Measurements from ENCODE around the gene HS2ST1. TPM values are rescaled to one million over a fixed set of nuclear protein-coding genes. Genes with fewer than 3 reads are reported as not detected.

The HS2ST1 gene
- total RNA-seq, 6 experiments from 2014 or later = 23.8 to 26.8 (median 24.8) TPM

DNA sequence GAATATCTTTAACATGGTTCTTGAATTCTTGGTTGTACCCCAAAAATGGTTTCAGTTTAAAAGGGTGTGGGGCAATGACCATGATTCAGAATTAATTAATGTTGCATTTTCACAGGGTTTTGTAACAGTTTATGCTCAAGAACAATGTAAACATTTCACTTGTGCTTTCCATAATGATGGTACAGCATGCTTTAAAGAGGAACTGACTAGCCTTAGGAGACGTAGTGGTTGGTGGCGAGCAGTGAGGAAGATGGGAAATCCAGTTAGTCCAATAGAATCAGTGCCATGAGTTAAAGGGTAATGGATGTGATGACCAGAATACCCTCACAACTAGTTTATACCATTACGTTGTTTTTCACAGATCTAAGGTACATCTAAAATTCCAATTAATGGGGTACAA is 138.0 kb downstream of the HS2ST1 start:
- TF ChIP-seq, protein P1, sequence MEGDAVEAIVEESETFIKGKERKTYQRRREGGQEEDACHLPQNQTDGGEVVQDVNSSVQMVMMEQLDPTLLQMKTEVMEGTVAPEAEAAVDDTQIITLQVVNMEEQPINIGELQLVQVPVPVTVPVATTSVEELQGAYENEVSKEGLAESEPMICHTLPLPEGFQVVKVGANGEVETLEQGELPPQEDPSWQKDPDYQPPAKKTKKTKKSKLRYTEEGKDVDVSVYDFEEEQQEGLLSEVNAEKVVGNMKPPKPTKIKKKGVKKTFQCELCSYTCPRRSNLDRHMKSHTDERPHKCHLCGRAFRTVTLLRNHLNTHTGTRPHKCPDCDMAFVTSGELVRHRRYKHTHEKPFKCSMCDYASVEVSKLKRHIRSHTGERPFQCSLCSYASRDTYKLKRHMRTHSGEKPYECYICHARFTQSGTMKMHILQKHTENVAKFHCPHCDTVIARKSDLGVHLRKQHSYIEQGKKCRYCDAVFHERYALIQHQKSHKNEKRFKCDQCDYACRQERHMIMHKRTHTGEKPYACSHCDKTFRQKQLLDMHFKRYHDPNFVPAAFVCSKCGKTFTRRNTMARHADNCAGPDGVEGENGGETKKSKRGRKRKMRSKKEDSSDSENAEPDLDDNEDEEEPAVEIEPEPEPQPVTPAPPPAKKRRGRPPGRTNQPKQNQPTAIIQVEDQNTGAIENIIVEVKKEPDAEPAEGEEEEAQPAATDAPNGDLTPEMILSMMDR (IDR thresholded peaks at IDR 0.05) = no peak
- H3K36me3 Mint-ChIP-seq (ENCODE audit: low read depth) = peaks cover 4% of the 10 kb centered on the region; the same call in 1 of the 2 replicates
- no peaks in the 10 kb centered on the region for H3K27me3 Mint-ChIP-seq (ENCODE audit: insufficient read depth)

DNA sequence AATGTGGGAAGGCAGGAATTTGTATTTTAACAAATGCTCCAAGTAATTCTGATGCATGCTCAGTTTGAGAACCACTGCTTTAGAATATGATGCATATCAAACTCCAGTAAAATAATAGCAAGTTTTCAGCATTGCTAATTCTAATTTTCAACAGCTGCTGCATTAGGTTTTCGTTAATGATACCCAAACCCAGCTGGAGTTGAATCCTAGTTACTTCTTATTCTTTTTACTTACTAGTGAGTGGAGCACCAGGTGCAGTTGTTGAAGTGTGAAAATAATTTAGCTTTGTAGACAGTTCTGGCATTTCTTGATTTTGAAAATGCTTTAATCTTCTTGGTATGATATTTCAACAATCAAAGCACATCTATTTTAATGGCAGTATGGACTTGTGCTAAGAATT is 138.5 kb downstream of the HS2ST1 start:
- peaks cover 4% of the 10 kb centered on the region; the same call in 1 of the 2 replicates for H3K36me3 Mint-ChIP-seq (ENCODE audit: low read depth)
- no peak for DNase-seq
- no peak overlapping the region for H3K27ac Mint-ChIP-seq
- TF ChIP-seq, protein P1 (IDR thresholded peaks at IDR 0.05) = no peak
- H3K27me3 Mint-ChIP-seq (ENCODE audit: insufficient read depth) = no peaks in the 10 kb centered on the region
- H3K9me3 Mint-ChIP-seq = no peaks in the 10 kb centered on the region
- H3K4me3 Mint-ChIP-seq = no peak overlapping the region
- H3K4me1 Mint-ChIP-seq (ENCODE audit: low read depth) = peaks cover 9% of the 10 kb centered on the region

More for the DNA sequence above, 138.0 kb downstream of the HS2ST1 start:
- H3K27ac Mint-ChIP-seq = no peak overlapping the region
- H3K4me1 Mint-ChIP-seq (ENCODE audit: low read depth) = peaks cover 3% of the 10 kb centered on the region; the same call in 1 of the 2 replicates
- no peak overlapping the region for H3K4me3 Mint-ChIP-seq
- DNase-seq = no peak
- no peaks in the 10 kb centered on the region for H3K9me3 Mint-ChIP-seq

DNA sequence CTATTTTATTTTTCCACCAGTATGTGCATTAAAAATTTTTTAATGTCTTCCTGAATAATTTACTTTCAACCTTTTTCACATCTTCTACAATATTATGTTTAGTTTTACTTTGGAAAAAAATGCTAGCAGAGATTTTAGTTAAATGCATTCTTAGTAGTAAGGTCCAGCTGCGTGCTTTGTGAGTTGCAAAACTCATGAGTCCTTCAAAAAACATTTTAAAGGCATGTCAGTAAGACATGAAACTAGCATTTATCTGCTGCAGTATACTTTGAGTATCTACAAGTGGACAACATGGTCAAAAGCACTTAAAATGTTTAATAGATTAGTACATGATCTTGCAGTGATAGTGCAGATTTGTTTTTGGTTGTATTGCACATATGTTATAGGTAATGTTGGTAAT is 139.0 kb downstream of the HS2ST1 start:
- no peak overlapping the region for H3K4me3 Mint-ChIP-seq
- TF ChIP-seq, protein P1 (IDR thresholded peaks at IDR 0.05) = no peak
- 0 out of 2 replicates have a peak, but pooled peaks cover under 1% of the 10 kb centered on the region for H3K36me3 Mint-ChIP-seq (ENCODE audit: low read depth)
- no peaks in the 10 kb centered on the region for H3K9me3 Mint-ChIP-seq
- H3K4me1 Mint-ChIP-seq (ENCODE audit: low read depth) = peaks cover 14% of the 10 kb centered on the region
- no peaks in the 10 kb centered on the region for H3K27me3 Mint-ChIP-seq (ENCODE audit: insufficient read depth)
- no peak overlapping the region for H3K27ac Mint-ChIP-seq
- no peak for DNase-seq

DNA sequence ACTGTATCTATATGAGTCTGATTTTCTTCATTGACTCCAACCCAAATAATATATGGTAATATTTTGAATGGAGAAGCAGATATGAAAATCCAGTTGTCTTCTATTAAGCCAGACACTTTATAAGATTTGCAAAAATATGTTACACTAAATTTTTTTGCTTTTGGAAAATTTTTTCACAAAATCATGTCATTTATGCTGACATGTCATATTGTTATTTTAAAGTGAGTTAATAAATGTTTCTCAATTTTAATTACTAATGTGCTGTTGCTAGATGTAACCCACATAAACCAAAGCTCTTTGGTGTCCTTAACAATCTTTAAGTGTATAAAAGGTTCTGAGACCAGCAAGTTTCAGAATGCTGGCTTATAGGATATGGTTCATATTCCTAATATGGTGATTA is 142.5 kb downstream of the HS2ST1 start:
- Mint-ChIP-seq H3K4me1 (ENCODE audit: low read depth) (peaks cover 25% of the 10 kb centered on the region), H3K36me3 (ENCODE audit: low read depth) (no peaks in the 10 kb centered on the region), H3K27ac (no peak overlapping the region), H3K9me3 (no peaks in the 10 kb centered on the region), H3K4me3 (peak overlapping the region; percentile 86; the same call in 1 of the 2 replicates), H3K27me3 (ENCODE audit: insufficient read depth) (no peaks in the 10 kb centered on the region)
- DNase-seq = no peak
- TF ChIP-seq, protein P1 (IDR thresholded peaks at IDR 0.05) = no peak

DNA sequence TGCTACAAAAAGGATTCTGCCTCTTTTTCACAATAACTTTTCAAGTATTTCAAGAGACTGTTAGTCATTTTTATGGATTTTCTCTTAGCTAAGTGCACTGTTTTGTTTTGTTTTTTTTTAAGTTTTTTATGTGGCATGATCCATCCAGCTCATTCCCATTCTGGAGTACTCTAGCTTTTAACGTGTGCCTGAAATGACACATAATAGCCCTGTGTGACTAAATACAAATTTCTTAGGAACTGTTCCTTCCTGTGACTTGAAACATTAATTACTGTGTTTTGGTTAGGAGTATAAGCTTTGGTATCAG is 143.9 kb downstream of the HS2ST1 start:
- Mint-ChIP-seq H3K27ac (peak overlapping the region; percentile 56), H3K4me3 (peak overlapping the region; percentile 86), H3K27me3 (ENCODE audit: insufficient read depth) (no peaks in the 10 kb centered on the region; the same call in 1 of the 2 replicates), H3K36me3 (ENCODE audit: low read depth) (peaks cover 5% of the 10 kb centered on the region), H3K9me3 (peaks cover 4% of the 10 kb centered on the region; the same call in 1 of the 2 replicates), H3K4me1 (ENCODE audit: low read depth) (peaks cover 39% of the 10 kb centered on the region)
- DNase-seq = peak; percentile 25
- TF ChIP-seq, protein P1 (IDR thresholded peaks at IDR 0.05) = no peak

Data from HFFc6 (cell line).